ENCODE measurements around the gene DET1. TPM values are rescaled to one million over a fixed set of nuclear protein-coding genes. Genes with fewer than 3 reads are reported as not detected.
"Not testable (repeated sequence)": the region's sequence is repeated elsewhere in the genome, so short reads cannot be mapped to it uniquely, and the experiment has no call there.

DET1 gene
- total and polyA plus RNA-seq, 2 donors (not counting 1 experiment from before 2014, with no cell fraction given), result 6.7 to 10.1 TPM

DNA sequence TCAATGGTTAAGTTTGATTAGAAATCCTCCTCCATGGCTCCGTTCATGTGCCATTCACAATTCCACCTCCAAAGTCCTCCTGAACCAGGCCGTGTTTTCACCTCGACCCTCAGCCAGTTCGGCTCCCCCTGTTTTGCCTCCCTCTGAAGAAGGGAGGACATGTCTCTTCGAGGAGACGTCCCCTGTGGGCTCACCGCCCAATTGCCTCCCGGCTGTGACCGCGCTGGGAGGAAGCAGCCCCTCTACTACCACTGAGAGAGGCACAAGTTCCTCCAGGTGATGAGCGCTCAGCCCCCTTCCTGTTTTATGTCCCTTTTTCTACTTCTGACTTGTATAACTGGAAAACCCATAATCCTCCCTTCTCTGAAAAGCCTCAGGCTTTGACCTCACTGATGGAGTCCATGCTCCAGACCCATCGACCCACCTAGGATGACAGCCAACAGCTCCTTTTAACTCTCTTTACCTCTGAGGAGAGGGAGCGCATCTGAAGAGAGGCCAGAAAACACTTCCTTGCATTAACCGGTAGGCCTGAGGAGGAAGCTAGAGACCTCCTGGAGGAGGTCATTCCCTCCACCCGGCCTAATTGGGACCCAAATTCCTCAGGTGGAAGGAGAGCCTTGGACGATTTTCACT is 4.7 kb downstream of the DET1 start:
- Histone ChIP-seq H2AFZ (ENCODE audit: insufficient read depth, low read depth, low read length, poor library complexity, severe bottlenecking) (no peak overlapping the region), H3K79me2 (ENCODE audit: control insufficient read depth, insufficient read depth, low read length) (peaks cover 10% of the 10 kb centered on the region), H3K27me3 (replicated peaks in 1 of 4; ENCODE audit: control extremely low read depth in 1 of 4, control insufficient read depth in 3 of 4, insufficient read depth in 4 of 4, low read length in 3 of 4) (no peaks in the 10 kb centered on the region), H3K36me3 (replicated peaks in 1 of 2; ENCODE audit: control extremely low read depth in 1 of 2, control insufficient read depth in 1 of 2, extremely low read depth in 1 of 2, insufficient read depth in 2 of 2, low read length in 1 of 2) (peaks cover 0 to 3% of the 10 kb centered on the region in 2 experiments), H3K27ac (ENCODE audit: low read length in 2 of 2) (no peak overlapping the region), H3K4me2 (replicated peaks; ENCODE audit: low read depth, low read length, poor library complexity, severe bottlenecking) (no peak overlapping the region), H4K20me1 (ENCODE audit: control insufficient read depth, insufficient read depth, low read length, poor library complexity, severe bottlenecking) (no peaks in the 10 kb centered on the region), H3K4me1 (ENCODE audit: control insufficient read depth in 2 of 2, insufficient read depth in 2 of 2, low read length in 2 of 2) (peaks cover 1 to 3% of the 10 kb centered on the region in 2 donors), H3K4me3 (ENCODE audit: control extremely low read depth in 1 of 5, extremely low read depth in 1 of 5, insufficient read depth in 1 of 5, low read depth in 2 of 5, low read length in 4 of 5) (no peak overlapping the region), H3K9me3 (ENCODE audit: control extremely low read depth in 1 of 3, control insufficient read depth in 2 of 3, insufficient read depth in 1 of 3, low read length in 2 of 3) (no peaks in the 10 kb centered on the region), H3K9ac (ENCODE audit: low read length) (no peak overlapping the region)
- no peak overlapping the region for H3K4me3 Mint-ChIP-seq
- no peak for TF ChIP-seq EZH2 (IDR thresholded peaks at IDR 0.05; ENCODE audit: borderline replicate concordance, insufficient read depth, low read depth, low read length, poor library complexity, severe bottlenecking)
- TF ChIP-seq, protein P1, sequence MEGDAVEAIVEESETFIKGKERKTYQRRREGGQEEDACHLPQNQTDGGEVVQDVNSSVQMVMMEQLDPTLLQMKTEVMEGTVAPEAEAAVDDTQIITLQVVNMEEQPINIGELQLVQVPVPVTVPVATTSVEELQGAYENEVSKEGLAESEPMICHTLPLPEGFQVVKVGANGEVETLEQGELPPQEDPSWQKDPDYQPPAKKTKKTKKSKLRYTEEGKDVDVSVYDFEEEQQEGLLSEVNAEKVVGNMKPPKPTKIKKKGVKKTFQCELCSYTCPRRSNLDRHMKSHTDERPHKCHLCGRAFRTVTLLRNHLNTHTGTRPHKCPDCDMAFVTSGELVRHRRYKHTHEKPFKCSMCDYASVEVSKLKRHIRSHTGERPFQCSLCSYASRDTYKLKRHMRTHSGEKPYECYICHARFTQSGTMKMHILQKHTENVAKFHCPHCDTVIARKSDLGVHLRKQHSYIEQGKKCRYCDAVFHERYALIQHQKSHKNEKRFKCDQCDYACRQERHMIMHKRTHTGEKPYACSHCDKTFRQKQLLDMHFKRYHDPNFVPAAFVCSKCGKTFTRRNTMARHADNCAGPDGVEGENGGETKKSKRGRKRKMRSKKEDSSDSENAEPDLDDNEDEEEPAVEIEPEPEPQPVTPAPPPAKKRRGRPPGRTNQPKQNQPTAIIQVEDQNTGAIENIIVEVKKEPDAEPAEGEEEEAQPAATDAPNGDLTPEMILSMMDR (IDR thresholded peaks at IDR 0.05), result no peak
- no peak overlapping the region for H3K27ac Mint-ChIP-seq
- intact Hi-C loops (cut with micrococcal nuclease), result no loop called here
- peaks cover 13% of the 10 kb centered on the region for H3K4me1 Mint-ChIP-seq
- POLR2A ChIA-PET, result no interaction called here
- DNase-seq, result no peak
- H3K27me3 Mint-ChIP-seq, result no peaks in the 10 kb centered on the region
- no peaks in the 10 kb centered on the region for H3K9me3 Mint-ChIP-seq (ENCODE audit: insufficient read depth)
- WGBS (ENCODE audit: insufficient coverage), result 98% methylated on average over 16 of the region's 16 CpGs
- CTCF ChIA-PET, result no interaction called here
- ATAC-seq (ENCODE audit: low read depth), result no peak

DNA sequence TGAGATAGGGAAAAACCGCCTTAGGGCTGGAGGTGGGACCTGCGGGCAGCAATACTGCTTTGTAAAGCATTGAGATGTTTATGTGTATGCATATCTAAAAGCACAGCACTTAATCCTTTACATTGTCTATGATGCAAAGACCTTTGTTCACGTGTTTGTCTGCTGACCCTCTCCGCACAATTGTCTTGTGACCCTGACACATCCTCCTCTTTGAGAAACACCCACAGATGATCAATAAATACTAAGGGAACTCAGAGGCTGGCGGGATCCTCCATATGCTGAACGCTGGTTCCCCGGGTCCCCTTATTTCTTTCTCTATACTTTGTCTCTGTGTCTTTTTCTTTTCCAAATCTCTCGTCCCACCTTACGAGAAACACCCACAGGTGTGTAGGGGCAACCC is 5.4 kb downstream of the DET1 start:
- H3K36me3 ChIP-seq (replicated peaks in 1 of 2; ENCODE audit: control extremely low read depth in 1 of 2, control insufficient read depth in 1 of 2, extremely low read depth in 1 of 2, insufficient read depth in 2 of 2, low read length in 1 of 2); H3K4me3 Mint-ChIP-seq; DNase-seq; H3K4me2 ChIP-seq (replicated peaks; ENCODE audit: low read depth, low read length, poor library complexity, severe bottlenecking); H3K4me1 ChIP-seq (ENCODE audit: control insufficient read depth in 2 of 2, insufficient read depth in 2 of 2, low read length in 2 of 2); H2AFZ ChIP-seq (ENCODE audit: insufficient read depth, low read depth, low read length, poor library complexity, severe bottlenecking); CTCF ChIA-PET; H3K79me2 ChIP-seq (ENCODE audit: control insufficient read depth, insufficient read depth, low read length); H3K4me3 ChIP-seq (ENCODE audit: control extremely low read depth in 1 of 5, extremely low read depth in 1 of 5, insufficient read depth in 1 of 5, low read depth in 2 of 5, low read length in 4 of 5); H4K20me1 ChIP-seq (ENCODE audit: control insufficient read depth, insufficient read depth, low read length, poor library complexity, severe bottlenecking); POLR2A ChIA-PET; H3K9me3 ChIP-seq (ENCODE audit: control extremely low read depth in 1 of 3, control insufficient read depth in 2 of 3, insufficient read depth in 1 of 3, low read length in 2 of 3); H3K27me3 Mint-ChIP-seq; ATAC-seq (ENCODE audit: low read depth); H3K27me3 ChIP-seq (replicated peaks in 1 of 4; ENCODE audit: control extremely low read depth in 1 of 4, control insufficient read depth in 3 of 4, insufficient read depth in 4 of 4, low read length in 3 of 4); H3K4me1 Mint-ChIP-seq; H3K27ac Mint-ChIP-seq; H3K9me3 Mint-ChIP-seq (ENCODE audit: insufficient read depth); intact Hi-C loops (cut with micrococcal nuclease); H3K9ac ChIP-seq (ENCODE audit: low read length); H3K27ac ChIP-seq (ENCODE audit: low read length in 2 of 2): not testable (repeated sequence)
- WGBS (ENCODE audit: insufficient coverage), result 100% methylated on average over 1 of the region's 9 CpGs

DNA sequence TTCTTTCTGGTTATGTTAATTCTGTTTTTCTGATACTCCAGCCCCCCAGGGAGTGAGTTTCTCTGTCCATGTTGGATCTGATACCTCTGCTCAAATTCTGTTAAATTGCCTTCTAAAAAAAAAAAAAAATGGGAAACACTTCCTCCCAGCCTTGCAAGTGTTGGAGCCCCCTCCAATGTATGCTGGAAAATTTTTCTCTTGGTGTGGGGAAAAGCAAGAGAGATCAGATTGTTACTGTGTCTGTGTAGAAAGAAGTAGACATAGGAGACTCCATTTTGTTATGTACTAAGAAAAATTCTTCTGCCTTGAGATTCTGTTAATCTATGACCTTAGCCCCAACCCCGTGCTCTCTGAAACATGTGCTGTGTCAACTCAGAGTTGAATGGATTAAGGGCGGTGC is 6.1 kb downstream of the DET1 start:
- H3K4me2 ChIP-seq (replicated peaks; ENCODE audit: low read depth, low read length, poor library complexity, severe bottlenecking); H3K4me1 Mint-ChIP-seq; H3K9ac ChIP-seq (ENCODE audit: low read length); H3K4me1 ChIP-seq (ENCODE audit: control insufficient read depth in 2 of 2, insufficient read depth in 2 of 2, low read length in 2 of 2); H3K9me3 ChIP-seq (ENCODE audit: control extremely low read depth in 1 of 3, control insufficient read depth in 2 of 3, insufficient read depth in 1 of 3, low read length in 2 of 3); ATAC-seq (ENCODE audit: low read depth); H2AFZ ChIP-seq (ENCODE audit: insufficient read depth, low read depth, low read length, poor library complexity, severe bottlenecking); H3K4me3 ChIP-seq (ENCODE audit: control extremely low read depth in 1 of 5, extremely low read depth in 1 of 5, insufficient read depth in 1 of 5, low read depth in 2 of 5, low read length in 4 of 5); H3K27me3 Mint-ChIP-seq; H3K9me3 Mint-ChIP-seq (ENCODE audit: insufficient read depth); intact Hi-C loops (cut with micrococcal nuclease); DNase-seq; H3K27ac Mint-ChIP-seq; H3K36me3 ChIP-seq (replicated peaks in 1 of 2; ENCODE audit: control extremely low read depth in 1 of 2, control insufficient read depth in 1 of 2, extremely low read depth in 1 of 2, insufficient read depth in 2 of 2, low read length in 1 of 2); POLR2A ChIA-PET; H3K27me3 ChIP-seq (replicated peaks in 1 of 4; ENCODE audit: control extremely low read depth in 1 of 4, control insufficient read depth in 3 of 4, insufficient read depth in 4 of 4, low read length in 3 of 4); H3K4me3 Mint-ChIP-seq; H4K20me1 ChIP-seq (ENCODE audit: control insufficient read depth, insufficient read depth, low read length, poor library complexity, severe bottlenecking); H3K27ac ChIP-seq (ENCODE audit: low read length in 2 of 2); CTCF ChIA-PET: not testable (repeated sequence)
- peaks cover 14% of the 10 kb centered on the region for H3K79me2 ChIP-seq (ENCODE audit: control insufficient read depth, insufficient read depth, low read length)
- WGBS (ENCODE audit: insufficient coverage), result no CpG with 5 or more reads among the region's 2 CpGs
